Measurements from ENCODE around the gene KRTAP2-2. TPM values are rescaled to one million over a fixed set of nuclear protein-coding genes. Genes with fewer than 3 reads are reported as not detected.

The KRTAP2-2 gene
- total and polyA plus RNA-seq, 2 of the 13 experiments (the other 11 are each of a cell fraction or from before 2014, with no cell fraction given), result not detected

GRCh38 chr17:41063449-41063848 lies 8.4 kb upstream of the KRTAP2-2 start (continued):
- TF ChIP-seq ZFP41 (CRISPR knock-in tag; IDR thresholded peaks at IDR 0.05; ENCODE audit: borderline replicate concordance), result no peak
- TF ChIP-seq TCF7L2 (IDR thresholded peaks at IDR 0.05; ENCODE audit: low read depth, low read length), result no peak
- no peak for TF ChIP-seq ZNF367 (CRISPR knock-in tag; IDR thresholded peaks at IDR 0.05; ENCODE audit: borderline replicate concordance)
- TF ChIP-seq PLSCR1 (CRISPR knock-in tag; IDR thresholded peaks at IDR 0.05; ENCODE audit: borderline replicate concordance), result no peak
- TF ChIP-seq ZNF33A (CRISPR knock-in tag; IDR thresholded peaks at IDR 0.05; ENCODE audit: borderline replicate concordance), result no peak
- no peak for TF ChIP-seq TBX2 (CRISPR knock-in tag; IDR thresholded peaks at IDR 0.05; ENCODE audit: borderline replicate concordance)
- TF ChIP-seq NR1H2 (CRISPR knock-in tag; IDR thresholded peaks at IDR 0.05; ENCODE audit: borderline replicate concordance, low read depth), result no peak
- no peak for TF ChIP-seq ZSCAN9 (CRISPR knock-in tag; IDR thresholded peaks at IDR 0.05; ENCODE audit: borderline replicate concordance)
- TF ChIP-seq MLXIP (CRISPR knock-in tag; IDR thresholded peaks at IDR 0.05; ENCODE audit: borderline replicate concordance), result no peak

- no peak overlapping the region for H3K27ac ChIP-seq (ENCODE audit: extremely low read length, insufficient read depth, low read length)
- BruUV-seq (replicated peaks), result no TSS peak
- no peaks in the 10 kb centered on the region for H3K79me2 ChIP-seq (ENCODE audit: insufficient read depth, low read length)
- FAIRE-seq, result no peak
- TF ChIP-seq SAP130 (CRISPR knock-in tag; IDR thresholded peaks at IDR 0.05; ENCODE audit: low read depth) (peak; percentile 26; the same call in 1 of the 2 replicates), DNMT1 (CRISPR knock-in tag; IDR thresholded peaks at IDR 0.05) (no peak)
- no peak overlapping the region for H3K4me3 ChIP-seq (replicated peaks in 1 of 3; ENCODE audit: insufficient read depth in 1 of 3, low read depth in 2 of 3, low read length in 3 of 3)
- in situ Hi-C loops (cut with HindIII; ENCODE audit: extremely low pct_ligation_motif_present, low pct_unique_long_range_greater_than_20kb) (no loop called here), intact Hi-C loops (cut with micrococcal nuclease; ENCODE audit: unreplicated experiment) (no loop called here)
- peaks cover 55% of the 10 kb centered on the region for H3K4me1 ChIP-seq (ENCODE audit: insufficient read depth, low read length)
- H3K36me3 ChIP-seq (replicated peaks in 1 of 2; ENCODE audit: control insufficient read depth in 1 of 2, insufficient read depth in 2 of 2, low read length in 2 of 2), result no peaks in the 10 kb centered on the region
- DNase-seq (ENCODE audit: low spot score), result peak; percentile 62
- no peak overlapping the region for H3K4me2 ChIP-seq (ENCODE audit: low read depth, low read length)
- H3K9me3 ChIP-seq (ENCODE audit: low read length), result no peaks in the 10 kb centered on the region
- no peak overlapping the region for H3K9ac ChIP-seq (ENCODE audit: insufficient read depth, low read depth, low read length)
- no peak overlapping the region for H2AFZ ChIP-seq (ENCODE audit: low read length)
- ChIA-PET CTCF (ENCODE audit: low intra/inter-chr PET ratio, low total read pairs) (no interaction called here), POLR2A (no interaction called here)
- no peaks in the 10 kb centered on the region for H4K20me1 ChIP-seq (ENCODE audit: insufficient read depth, low read length)
- no peak for ATAC-seq
- 92% methylated on average over 1 of the region's 1 CpG for WGBS (ENCODE audit: low lambda C conversion rate)
- no peaks in the 10 kb centered on the region for H3K27me3 ChIP-seq (ENCODE audit: control insufficient read depth in 1 of 2, insufficient read depth in 2 of 2, low read length in 2 of 2)
These were observed 6.9 kb upstream of the KRTAP2-2 start for GRCh38 chr17:41061964-41062363.

All from HepG2 (cell line).